Pancreas (tissue), 10 donors: ENCODE data around the gene RDH8. TPM values are rescaled to one million over a fixed set of nuclear protein-coding genes. Genes with fewer than 3 reads are reported as not detected.

ENCODE experiments used
- ATAC-seq, 4 donors: fragments of 200-7000 bp; cut with Tn5 transposase; one replicate each; pipeline versions ENCODE4 v1.8.0 to v1.9.1; 2020; ENCODE audit warnings: mild to moderate bottlenecking in 4 of 4, moderate library complexity in 4 of 4
- DNase-seq, 6 donors: peaks; one replicate each; pipeline ENCODE4 v3.0.0-alpha.2; 2020
- FAIRE-seq: peaks from 2 replicates; lab custom pipeline; 2012; peaks lifted over from hg19 to GRCh38; lab: Jason Lieb, UNC
- H3K27ac ChIP-seq, 4 donors: fragments of 200-600 bp; sonication (generic); 1 replicate in 3 of 4; 2 replicates in 1 of 4; pipeline versions ENCODE4 v1.5.0 to v1.8.0; 2020
- H3K27me3 ChIP-seq, 4 donors: fragments of 200-600 bp; one replicate each; pipeline ENCODE4 v1.8.0; 2021
- H3K36me3 ChIP-seq, 3 donors: fragments of 200-600 bp; sonication (generic) in 1 of 3; one replicate each; pipeline versions ENCODE4 v1.5.0 to v1.8.0; 2020 to 2021
- H3K4me1 ChIP-seq, 3 donors: fragments of 200-600 bp; one replicate each; pipeline ENCODE4 v1.8.0; 2021
- H3K4me3 ChIP-seq, 4 donors: fragments of 200-600 bp; sonication (generic) in 2 of 4; one replicate each; pipeline versions ENCODE4 v1.5.0 to v1.8.0; 2020 to 2021
- H3K9me3 ChIP-seq, 4 donors: fragments of 200-600 bp; one replicate each; pipeline ENCODE4 v1.8.0; 2021
- WGBS, 2 donors: extraction: QIAGEN DNeasy Blood & Tissue Kit; methylation state at CpG; one replicate each; pipeline ENCODE4 v1.1.7; 2013; 5-methylcytosine and 5-hydroxymethylcytosine counted together
- intact Hi-C, 3 donors: fragments of 100-400 bp; cut with DNase I; formaldehyde crosslinking; loops; one replicate each; pipeline versions ENCODE4 v1.11.1 to v1.14.2; 2022
- polyA plus RNA-seq, 2 donors: library from polyadenylated mRNA; stranded (reverse); fragments of 200-250 nt; gene quantifications; one replicate each; pipeline ENCODE4 v1.2.3, GENCODE V29; 2013
- total RNA-seq, 6 donors: library from RNA; stranded (reverse); fragmentation: NEBNext Ultra II Directional in 4 of 6; extraction: Animal tissue kit (Norgen Biotek cat#: 25700) in 4 of 6; gene quantifications; one replicate each; pipeline versions ENCODE4 v1.2.1 to v1.2.4, GENCODE V29; 2021 to 2023
- TF ChIP-seq, protein P1 (sequence below), 4 donors: fragments of 200-600 bp; sonication (generic) in 3 of 4; IDR thresholded peaks; one replicate each; pipeline versions ENCODE4 v1.5.0 to v1.8.0; 2021; ENCODE audit warnings: antibody characterized with exemption in 4 of 4
- donor health status: healthy with polysubstance abuse.
- donor health status: DM: no; HTN: no; CAD: no; lungs with moderate emphysema.
- donor health status: DM: no; HTN: no; CAD: no.
- donor health status: control.
- donor health status: control.
- donor health status: Bipolar disorder and iron deficiency.
- donor health status: DM: yes; HTN: yes; CAD: no.
- donor health status: DM: no; HTN: no; CAD: no.
- donor health status: DM: no; HTN: no; CAD: no.
- donor health status: DM: yes; HTN: yes; CAD: no.

Gene RDH8
- total and polyA plus RNA-seq, 8 donors = not detected

DNA sequence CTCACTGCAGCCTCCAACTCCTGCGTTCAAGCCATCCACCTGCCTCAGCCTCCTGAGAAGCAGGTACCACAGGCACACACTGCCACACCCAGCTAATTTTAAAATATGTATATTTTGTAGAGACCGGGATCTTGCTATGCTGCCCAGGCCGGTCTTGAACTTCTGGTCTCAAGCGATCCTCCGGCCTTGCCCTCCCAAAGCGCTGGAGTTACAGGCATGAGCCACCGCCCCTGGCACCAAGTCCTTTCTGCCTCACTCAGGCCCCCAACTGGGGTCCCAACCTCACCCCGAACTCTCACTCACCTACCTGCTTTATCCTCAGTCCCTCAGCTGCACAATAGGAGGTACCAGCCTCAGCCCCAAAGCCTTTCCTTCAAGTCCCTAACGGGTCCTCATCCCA is 2.3 kb upstream of the RDH8 start:
- no peak overlapping the region for H3K27ac ChIP-seq
- no peak for DNase-seq
- no peaks in the 10 kb centered on the region for H3K36me3 ChIP-seq
- WGBS, 2 donors = 63 to 67% methylated on average over 9 of the region's 9 CpGs
- H3K27me3 ChIP-seq = peaks cover 0 to 17% (median 2%) of the 10 kb centered on the region in 4 donors
- no peak for FAIRE-seq
- intact Hi-C loops = no loop called here
- no peak overlapping the region for H3K4me3 ChIP-seq
- H3K9me3 ChIP-seq = no peaks in the 10 kb centered on the region
- TF ChIP-seq, protein P1, sequence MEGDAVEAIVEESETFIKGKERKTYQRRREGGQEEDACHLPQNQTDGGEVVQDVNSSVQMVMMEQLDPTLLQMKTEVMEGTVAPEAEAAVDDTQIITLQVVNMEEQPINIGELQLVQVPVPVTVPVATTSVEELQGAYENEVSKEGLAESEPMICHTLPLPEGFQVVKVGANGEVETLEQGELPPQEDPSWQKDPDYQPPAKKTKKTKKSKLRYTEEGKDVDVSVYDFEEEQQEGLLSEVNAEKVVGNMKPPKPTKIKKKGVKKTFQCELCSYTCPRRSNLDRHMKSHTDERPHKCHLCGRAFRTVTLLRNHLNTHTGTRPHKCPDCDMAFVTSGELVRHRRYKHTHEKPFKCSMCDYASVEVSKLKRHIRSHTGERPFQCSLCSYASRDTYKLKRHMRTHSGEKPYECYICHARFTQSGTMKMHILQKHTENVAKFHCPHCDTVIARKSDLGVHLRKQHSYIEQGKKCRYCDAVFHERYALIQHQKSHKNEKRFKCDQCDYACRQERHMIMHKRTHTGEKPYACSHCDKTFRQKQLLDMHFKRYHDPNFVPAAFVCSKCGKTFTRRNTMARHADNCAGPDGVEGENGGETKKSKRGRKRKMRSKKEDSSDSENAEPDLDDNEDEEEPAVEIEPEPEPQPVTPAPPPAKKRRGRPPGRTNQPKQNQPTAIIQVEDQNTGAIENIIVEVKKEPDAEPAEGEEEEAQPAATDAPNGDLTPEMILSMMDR (IDR thresholded peaks at IDR 0.05) = no peak
- no peak for ATAC-seq
- H3K4me1 ChIP-seq = peaks cover 0 to 7% (median 6%) of the 10 kb centered on the region in 3 donors

DNA sequence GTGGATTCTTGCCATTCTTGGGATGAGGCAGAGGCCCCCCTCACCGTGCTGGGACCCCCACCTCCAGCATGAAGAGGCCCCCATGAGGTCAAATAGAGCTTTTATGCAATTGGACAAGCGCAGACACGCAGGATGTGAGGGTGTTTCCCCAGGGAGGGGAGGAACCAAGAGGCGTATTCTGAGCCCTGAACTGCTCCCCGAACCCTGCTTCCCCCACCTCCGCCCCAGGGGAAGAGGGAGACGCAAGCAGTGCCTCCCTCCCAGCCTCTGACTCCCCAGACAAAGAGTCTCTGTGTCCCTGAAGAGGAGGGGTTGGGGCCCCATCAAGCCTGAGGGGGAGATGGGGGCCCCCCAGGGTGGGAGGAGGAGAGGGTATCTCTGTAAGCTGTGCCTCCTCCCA is 1.3 kb upstream of the RDH8 start:
- intact Hi-C loops = no loop called here
- no peak for ATAC-seq
- WGBS, 2 donors = 28 to 41% methylated on average over 6 to 7 of the region's 7 CpGs
- no peaks in the 10 kb centered on the region for H3K36me3 ChIP-seq
- no peak overlapping the region for H3K27ac ChIP-seq
- no peak for DNase-seq
- H3K27me3 ChIP-seq = peaks cover 0 to 17% (median 2%) of the 10 kb centered on the region in 4 donors
- H3K9me3 ChIP-seq = no peaks in the 10 kb centered on the region
- peaks cover 0 to 7% (median 6%) of the 10 kb centered on the region in 3 donors for H3K4me1 ChIP-seq
- FAIRE-seq = no peak
- H3K4me3 ChIP-seq = no peak overlapping the region
- TF ChIP-seq, protein P1 (IDR thresholded peaks at IDR 0.05) = no peak

DNA sequence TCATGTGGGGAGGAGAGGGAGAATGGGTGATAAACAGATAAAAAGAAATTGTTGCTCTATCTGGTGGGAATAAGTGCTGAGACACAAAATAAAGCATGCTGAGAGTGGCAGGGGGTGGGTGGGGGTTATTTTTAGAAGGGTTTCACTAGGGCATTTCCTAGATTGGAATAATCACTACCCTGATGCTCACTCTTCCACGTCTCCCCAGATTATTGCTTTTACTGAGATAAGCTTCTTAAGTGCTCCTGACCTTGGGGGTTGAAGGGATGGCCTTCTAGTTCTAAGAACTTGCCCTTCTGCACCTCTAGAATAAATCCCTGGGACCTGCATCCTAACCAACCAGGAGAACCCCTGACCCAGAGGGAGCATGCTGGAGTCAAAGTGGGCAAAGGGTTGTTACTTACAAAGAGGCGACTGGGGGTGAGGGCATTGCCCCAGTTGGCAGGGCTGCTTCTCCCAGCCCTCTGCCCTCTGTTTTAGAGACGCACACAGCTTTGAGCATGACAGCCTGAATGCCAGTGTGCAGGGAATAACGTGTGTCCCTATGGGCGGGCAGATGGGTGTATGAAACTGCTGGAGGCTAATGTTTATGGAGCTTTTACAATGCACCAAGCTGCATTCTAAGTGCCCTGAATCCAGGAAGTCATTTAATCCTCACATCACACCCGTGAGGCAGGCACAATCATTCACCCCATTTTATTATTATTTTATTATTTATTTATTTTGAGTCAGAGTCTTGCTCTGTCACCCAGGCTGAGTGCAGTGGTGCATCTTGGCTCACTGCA is 743 bp downstream of the RDH8 start:
- no peak for ATAC-seq
- Histone ChIP-seq H3K36me3 (no peaks in the 10 kb centered on the region), H3K4me3 (no peak overlapping the region), H3K27me3 (peaks cover 0 to 17% (median 2%) of the 10 kb centered on the region in 4 donors), H3K9me3 (no peaks in the 10 kb centered on the region), H3K4me1 (peaks cover 0 to 7% (median 0%) of the 10 kb centered on the region in 3 donors), H3K27ac (no peak overlapping the region)
- no peak for FAIRE-seq
- DNase-seq = no peak
- TF ChIP-seq, protein P1 (IDR thresholded peaks at IDR 0.05) = no peak
- intact Hi-C loops = no loop called here
- WGBS, 2 donors = 30 to 38% methylated on average over 6 of the region's 6 CpGs

DNA sequence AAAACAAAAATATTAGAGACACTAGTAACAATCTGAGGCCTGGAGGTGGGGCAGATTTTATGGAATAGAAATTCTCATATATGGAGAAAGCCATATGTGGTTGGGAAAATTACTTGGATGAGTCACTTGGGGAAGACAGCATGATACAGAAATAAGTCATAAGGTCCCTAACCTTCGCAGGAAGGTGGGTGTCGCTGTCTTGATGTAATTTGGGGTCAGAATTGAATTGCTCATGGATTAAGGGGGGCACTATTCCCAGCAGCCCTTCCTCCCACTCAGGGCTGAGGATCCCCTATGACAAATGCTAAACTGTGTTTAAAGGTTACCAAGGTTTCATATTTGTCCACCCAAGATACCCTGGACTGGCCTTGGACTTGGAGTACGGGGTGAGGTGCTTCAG is 5.0 kb downstream of the RDH8 start:
- Histone ChIP-seq H3K4me3 (no peak overlapping the region), H3K4me1 (no peaks in the 10 kb centered on the region), H3K36me3 (no peaks in the 10 kb centered on the region), H3K27ac (no peak overlapping the region), H3K9me3 (no peaks in the 10 kb centered on the region), H3K27me3 (no peaks in the 10 kb centered on the region)
- DNase-seq (no peak), FAIRE-seq (no peak), ATAC-seq (no peak)
- TF ChIP-seq, protein P1 (IDR thresholded peaks at IDR 0.05) = no peak
- intact Hi-C loops = no loop called here
- WGBS, 2 donors = 74 to 79% methylated on average over 3 of the region's 3 CpGs

DNA sequence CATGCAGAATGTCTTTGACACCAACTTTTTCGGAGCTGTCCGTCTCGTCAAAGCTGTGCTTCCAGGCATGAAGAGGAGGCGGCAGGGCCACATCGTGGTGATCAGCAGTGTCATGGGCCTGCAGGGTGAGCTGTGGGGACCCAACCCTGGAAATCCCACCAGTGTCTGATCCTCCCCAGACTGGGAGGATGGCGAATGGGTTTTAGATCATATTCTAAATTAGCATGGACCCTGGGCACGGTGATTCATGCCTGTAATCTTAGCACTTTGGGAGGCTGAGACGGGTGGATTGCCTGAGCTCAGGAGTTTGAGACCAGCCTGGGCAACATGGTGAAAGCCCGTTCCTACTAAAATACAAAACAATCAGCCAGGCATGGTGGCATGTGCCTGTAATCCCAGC is 5.5 kb downstream of the RDH8 start:
- no peak for FAIRE-seq
- intact Hi-C loops = no loop called here
- TF ChIP-seq, protein P1 (IDR thresholded peaks at IDR 0.05) = no peak

More for the DNA sequence above, 5.5 kb downstream of the RDH8 start:
- DNase-seq = no peak
- no peaks in the 10 kb centered on the region for H3K4me1 ChIP-seq
- ATAC-seq = no peak
- WGBS, 2 donors = 79 to 84% methylated on average over 9 of the region's 9 CpGs
- H3K9me3 ChIP-seq = no peaks in the 10 kb centered on the region
- no peak overlapping the region for H3K4me3 ChIP-seq
- no peaks in the 10 kb centered on the region for H3K27me3 ChIP-seq
- H3K27ac ChIP-seq = no peak overlapping the region
- H3K36me3 ChIP-seq = no peaks in the 10 kb centered on the region
